ENCODE measurements around the gene FBXO11. TPM values are rescaled to one million over a fixed set of nuclear protein-coding genes. Genes with fewer than 3 reads are reported as not detected.

The FBXO11 gene
- total RNA-seq, 2 donors from 2014 or later: 71.9 to 84.5 TPM

DNA sequence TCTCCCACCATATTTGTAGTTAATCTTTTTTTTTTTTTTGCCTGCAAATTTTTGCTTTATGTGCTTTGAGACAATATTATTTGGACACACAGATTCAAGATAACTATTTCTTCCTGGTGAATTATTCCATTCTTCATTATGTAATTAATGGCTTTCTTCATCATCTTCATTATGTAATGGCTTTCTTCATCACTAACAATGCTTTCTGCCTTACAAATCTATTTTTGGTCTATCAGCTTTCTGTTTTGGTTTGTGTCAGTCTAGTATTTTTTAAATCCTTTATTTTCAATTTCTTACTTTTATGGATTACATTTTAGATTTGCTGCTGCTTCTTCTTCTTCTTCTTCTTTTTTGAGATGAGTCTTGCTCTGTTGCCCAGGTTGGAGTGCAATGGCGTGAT, 62.9 kb downstream of the FBXO11 start:
- no peaks in the 10 kb centered on the region for H3K27me3 ChIP-seq (ENCODE audit: control insufficient read depth, insufficient read depth, low read length, poor library complexity, severe bottlenecking)
- H3K27ac ChIP-seq (ENCODE audit: low read depth, low read length): no peak overlapping the region
- Mint-ChIP-seq H3K27ac (no peak overlapping the region), H3K36me3 (ENCODE audit: low read depth) (peaks cover 24% of the 10 kb centered on the region), H3K4me3 (no peak overlapping the region), H3K4me1 (peaks cover 7% of the 10 kb centered on the region), H3K9me3 (no peaks in the 10 kb centered on the region), H3K27me3 (ENCODE audit: insufficient read depth) (no peaks in the 10 kb centered on the region)
- no peaks in the 10 kb centered on the region for H3K9me3 ChIP-seq (ENCODE audit: control insufficient read depth, low read length)
- peaks cover 31% of the 10 kb centered on the region for H3K36me3 ChIP-seq (ENCODE audit: control insufficient read depth, insufficient read depth, low read length)
- WGBS, 2 experiments (ENCODE audit: insufficient coverage in 1 of 2, insufficient read length in 1 of 2): 95% methylated on average over 1 of the region's 1 CpG; no CpG with 5 or more reads in 1 of the 2 experiments
- no peaks in the 10 kb centered on the region for H3K4me1 ChIP-seq (ENCODE audit: control insufficient read depth, insufficient read depth, low read length)
- TF ChIP-seq, protein P1, sequence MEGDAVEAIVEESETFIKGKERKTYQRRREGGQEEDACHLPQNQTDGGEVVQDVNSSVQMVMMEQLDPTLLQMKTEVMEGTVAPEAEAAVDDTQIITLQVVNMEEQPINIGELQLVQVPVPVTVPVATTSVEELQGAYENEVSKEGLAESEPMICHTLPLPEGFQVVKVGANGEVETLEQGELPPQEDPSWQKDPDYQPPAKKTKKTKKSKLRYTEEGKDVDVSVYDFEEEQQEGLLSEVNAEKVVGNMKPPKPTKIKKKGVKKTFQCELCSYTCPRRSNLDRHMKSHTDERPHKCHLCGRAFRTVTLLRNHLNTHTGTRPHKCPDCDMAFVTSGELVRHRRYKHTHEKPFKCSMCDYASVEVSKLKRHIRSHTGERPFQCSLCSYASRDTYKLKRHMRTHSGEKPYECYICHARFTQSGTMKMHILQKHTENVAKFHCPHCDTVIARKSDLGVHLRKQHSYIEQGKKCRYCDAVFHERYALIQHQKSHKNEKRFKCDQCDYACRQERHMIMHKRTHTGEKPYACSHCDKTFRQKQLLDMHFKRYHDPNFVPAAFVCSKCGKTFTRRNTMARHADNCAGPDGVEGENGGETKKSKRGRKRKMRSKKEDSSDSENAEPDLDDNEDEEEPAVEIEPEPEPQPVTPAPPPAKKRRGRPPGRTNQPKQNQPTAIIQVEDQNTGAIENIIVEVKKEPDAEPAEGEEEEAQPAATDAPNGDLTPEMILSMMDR (conservative IDR thresholded peaks at IDR 0.05): no peak
- no peak for DNase-seq
- H3K4me3 ChIP-seq (ENCODE audit: low read length): no peak overlapping the region
- H3K9ac ChIP-seq (ENCODE audit: extremely low read depth, low read length, poor library complexity, severe bottlenecking): no peak overlapping the region

DNA sequence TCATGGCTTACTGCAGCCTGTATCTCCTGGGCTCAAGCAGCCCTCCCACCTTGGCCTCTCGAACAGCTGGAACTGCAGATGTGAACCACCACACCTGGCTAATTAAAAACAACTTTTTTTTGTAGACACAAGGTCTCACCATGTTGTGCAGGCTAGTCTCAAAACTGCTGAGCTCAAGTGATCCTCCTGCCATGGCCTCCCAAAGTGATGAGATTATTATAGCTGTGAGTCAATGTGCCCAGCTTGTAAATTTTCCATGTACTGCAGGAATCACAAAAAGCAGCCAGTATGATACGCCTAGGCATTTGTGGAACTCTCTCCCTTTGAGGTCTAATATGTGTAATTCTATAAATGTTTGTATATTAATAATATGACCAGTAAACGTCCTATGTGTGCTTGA, 63.5 kb downstream of the FBXO11 start:
- 89 to 95% methylated on average over 2 to 3 of the region's 3 CpGs for WGBS, 2 experiments (ENCODE audit: insufficient coverage in 1 of 2, insufficient read length in 1 of 2)
- H3K9ac ChIP-seq (ENCODE audit: extremely low read depth, low read length, poor library complexity, severe bottlenecking): no peak overlapping the region
- H3K36me3 ChIP-seq (ENCODE audit: control insufficient read depth, insufficient read depth, low read length): peaks cover 36% of the 10 kb centered on the region
- H3K27me3 Mint-ChIP-seq (ENCODE audit: insufficient read depth): no peaks in the 10 kb centered on the region
- H3K27ac Mint-ChIP-seq: no peak overlapping the region
- no peaks in the 10 kb centered on the region for H3K9me3 ChIP-seq (ENCODE audit: control insufficient read depth, low read length)
- no peak overlapping the region for H3K4me3 Mint-ChIP-seq
- TF ChIP-seq, protein P1 (conservative IDR thresholded peaks at IDR 0.05): no peak
- H3K27ac ChIP-seq (ENCODE audit: low read depth, low read length): no peak overlapping the region
- H3K9me3 Mint-ChIP-seq: no peaks in the 10 kb centered on the region
- DNase-seq: no peak
- H3K27me3 ChIP-seq (ENCODE audit: control insufficient read depth, insufficient read depth, low read length, poor library complexity, severe bottlenecking): no peaks in the 10 kb centered on the region
- no peaks in the 10 kb centered on the region for H3K4me1 ChIP-seq (ENCODE audit: control insufficient read depth, insufficient read depth, low read length)
- peaks cover 7% of the 10 kb centered on the region for H3K4me1 Mint-ChIP-seq
- H3K4me3 ChIP-seq (ENCODE audit: low read length): no peak overlapping the region
- peaks cover 26% of the 10 kb centered on the region for H3K36me3 Mint-ChIP-seq (ENCODE audit: low read depth)

DNA sequence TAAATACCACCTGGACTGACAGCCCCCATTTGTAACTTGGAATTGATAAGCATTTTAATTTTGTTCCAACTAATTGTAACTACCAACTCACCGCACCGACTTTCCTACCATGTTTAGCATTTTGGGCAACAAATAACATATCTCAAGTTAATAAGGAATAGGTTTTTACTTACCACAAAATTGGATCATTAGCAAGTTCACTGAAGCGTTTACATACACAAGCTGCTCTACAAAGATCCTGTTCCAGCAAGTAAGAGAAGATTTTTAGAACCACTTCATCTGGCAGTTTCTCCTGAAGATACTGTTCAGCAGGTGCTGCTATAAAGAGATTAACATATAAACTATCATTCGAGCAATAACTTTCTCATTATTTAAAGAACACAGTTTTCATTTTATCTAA, 67.6 kb downstream of the FBXO11 start:
- H3K4me3 Mint-ChIP-seq: no peak overlapping the region
- no peaks in the 10 kb centered on the region for H3K9me3 Mint-ChIP-seq
- H3K27me3 Mint-ChIP-seq (ENCODE audit: insufficient read depth): no peaks in the 10 kb centered on the region
- Histone ChIP-seq H3K36me3 (ENCODE audit: control insufficient read depth, insufficient read depth, low read length) (peaks cover 66% of the 10 kb centered on the region), H3K4me3 (ENCODE audit: low read length) (no peak overlapping the region), H3K9me3 (ENCODE audit: control insufficient read depth, low read length) (no peaks in the 10 kb centered on the region), H3K9ac (ENCODE audit: extremely low read depth, low read length, poor library complexity, severe bottlenecking) (no peak overlapping the region), H3K4me1 (ENCODE audit: control insufficient read depth, insufficient read depth, low read length) (no peaks in the 10 kb centered on the region), H3K27ac (ENCODE audit: low read depth, low read length) (no peak overlapping the region), H3K27me3 (ENCODE audit: control insufficient read depth, insufficient read depth, low read length, poor library complexity, severe bottlenecking) (no peaks in the 10 kb centered on the region)
- no peak overlapping the region for H3K27ac Mint-ChIP-seq
- no peaks in the 10 kb centered on the region for H3K4me1 Mint-ChIP-seq
- no peak for DNase-seq
- peaks cover 58% of the 10 kb centered on the region for H3K36me3 Mint-ChIP-seq (ENCODE audit: low read depth)
- 83 to 93% methylated on average over 1 to 4 of the region's 4 CpGs for WGBS, 2 experiments (ENCODE audit: insufficient coverage in 1 of 2, insufficient read length in 1 of 2)
- TF ChIP-seq, protein P1 (conservative IDR thresholded peaks at IDR 0.05): no peak

Data from endodermal cell (in vitro differentiated cells).